OCI-LY3 (cell line): ENCODE measurements around the gene HNRNPLL.

Source experiments
- H2AFZ ChIP-seq: fragments of 200-600, 300-600 bp; shearing (Covaris generic); 2 replicates; pipeline ENCODE4 v1.6.0; 2014; ENCODE audit warnings: antibody characterized with exemption, low read depth, low read length
- H3K27ac ChIP-seq: fragments of 200-600, 300-600 bp; sonication (generic); 2 replicates; pipeline ENCODE4 v1.5.1; 2014; ENCODE audit warnings: mild to moderate bottlenecking, low read length, moderate library complexity, mixed read lengths
- H3K27me3 ChIP-seq: fragments of 200-600, 300-600 bp; sonication (generic); 2 replicates; pipeline ENCODE4 v1.6.1; 2014; ENCODE audit warnings: low read depth, low read length, mixed read lengths
- H3K36me3 ChIP-seq: fragments of 200-600, 300-600 bp; sonication (generic); replicated peaks from 2 replicates; pipeline ENCODE3; 2014; ENCODE audit warnings: low read depth, low read length, mixed read lengths
- H3K4me1 ChIP-seq: fragments of 300-600, 200-600 bp; sonication (generic); 2 replicates; pipeline ENCODE4 v1.6.1; 2014; ENCODE audit warnings: low read length, mixed read lengths
- H3K4me2 ChIP-seq: fragments of 200-600, 300-600 bp; sonication (generic); 2 replicates; pipeline ENCODE4 v1.6.1; 2014; ENCODE audit warnings: low read length, mixed read lengths
- H3K4me3 ChIP-seq: fragments of 300-600, 200-600 bp; sonication (generic); 2 replicates; pipeline ENCODE4 v1.5.1; 2014; ENCODE audit warnings: antibody characterized with exemption, mild to moderate bottlenecking, low read length, moderate library complexity
- H3K79me2 ChIP-seq: fragments of 300-600, 200-600 bp; shearing (Covaris generic); 2 replicates; pipeline ENCODE4 v1.6.1; 2014; ENCODE audit warnings: mild to moderate bottlenecking, low read length, mixed read lengths
- H3K9ac ChIP-seq: fragments of 300-600, 200-600 bp; shearing (Covaris generic); 2 replicates; pipeline ENCODE4 v1.6.0; 2014; ENCODE audit warnings: mild to moderate bottlenecking, low read length, moderate library complexity
- H3K9me3 ChIP-seq: fragments of 200-600, 300-600 bp; shearing (Covaris generic); 2 replicates; pipeline ENCODE4 v1.6.1; 2014; ENCODE audit warnings: low read length, mixed read lengths; ENCODE audit not compliant: insufficient read depth
- H4K20me1 ChIP-seq: fragments of 200-600, 300-600 bp; sonication (generic); 2 replicates; pipeline ENCODE4 v1.6.1; 2016; ENCODE audit warnings: low read length, mixed read lengths; ENCODE audit not compliant: insufficient read depth
- CTCF ChIP-seq: fragments of 200-600, 300-600 bp; sonication (generic); IDR thresholded peaks from 2 replicates; pipeline ENCODE4 v1.5.1; 2014; ENCODE audit warnings: antibody characterized with exemption, low read length, low read depth
- EZH2phosphoT487 ChIP-seq: fragments of 200-600 bp; shearing (Covaris generic); IDR thresholded peaks from 2 replicates; pipeline ENCODE4 v1.6.1; 2018; ENCODE audit warnings: antibody characterized with exemption, mixed run types, low read depth

Gene HNRNPLL

DNA sequence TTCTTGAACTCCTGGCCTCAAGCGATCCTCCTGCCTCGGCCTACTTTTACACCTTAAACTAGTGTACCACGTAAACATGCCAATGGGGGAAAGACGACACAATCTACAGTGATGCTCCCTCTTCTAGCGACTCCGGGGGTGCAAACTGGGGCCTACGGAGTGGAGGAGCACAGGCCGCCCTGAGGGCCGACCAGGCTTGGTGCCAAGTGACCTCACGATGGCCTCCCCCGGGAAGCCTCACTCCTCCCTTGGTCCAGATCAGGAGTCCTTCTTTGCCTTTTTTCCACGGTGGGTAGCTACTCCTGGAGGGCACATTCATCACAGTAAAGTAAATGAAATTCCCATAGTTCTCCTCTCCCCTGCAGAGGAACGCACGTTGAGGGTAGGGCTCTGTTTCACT is 73.5 kb downstream of the HNRNPLL start:
- Histone ChIP-seq H3K27ac (no peak overlapping the region), H3K4me1 (peaks cover 45% of the 10 kb centered on the region), H3K9me3 (no peaks in the 10 kb centered on the region), H4K20me1 (no peaks in the 10 kb centered on the region), H3K79me2 (no peaks in the 10 kb centered on the region), H3K9ac (no peak overlapping the region), H3K4me3 (no peak overlapping the region), H3K4me2 (no peak overlapping the region), H3K36me3 (no peaks in the 10 kb centered on the region), H2AFZ (no peak overlapping the region), H3K27me3 (no peaks in the 10 kb centered on the region)
- TF ChIP-seq CTCF, result no peak
- no peak for TF ChIP-seq EZH2phosphoT487

DNA sequence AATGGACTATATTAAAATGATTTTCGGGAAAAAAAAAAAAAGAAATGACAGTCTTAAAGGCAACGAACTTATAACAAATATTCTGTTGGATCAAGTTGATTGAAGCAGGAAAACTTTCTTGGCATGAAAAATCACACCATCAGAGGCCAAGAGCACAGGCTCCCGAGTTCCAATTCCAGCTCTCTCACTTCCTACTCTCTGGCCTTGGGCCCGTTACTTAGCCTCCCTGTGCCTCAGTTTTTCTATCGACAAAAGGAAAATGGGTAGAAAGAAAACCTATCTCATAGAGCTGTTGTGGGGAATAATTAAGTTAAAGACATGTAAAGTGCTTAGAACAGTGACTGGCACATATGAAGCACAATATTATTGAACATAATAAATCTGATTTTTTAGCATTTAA is 74.2 kb downstream of the HNRNPLL start:
- TF ChIP-seq CTCF (no peak), EZH2phosphoT487 (no peak)
- Histone ChIP-seq H3K27me3 (no peaks in the 10 kb centered on the region), H3K27ac (no peak overlapping the region), H2AFZ (peak overlapping the region; percentile 37), H4K20me1 (no peaks in the 10 kb centered on the region), H3K9me3 (no peaks in the 10 kb centered on the region), H3K79me2 (no peaks in the 10 kb centered on the region), H3K4me3 (peak overlapping the region; percentile 77), H3K4me1 (peaks cover 38% of the 10 kb centered on the region), H3K9ac (peak overlapping the region; percentile 40), H3K4me2 (peak overlapping the region; percentile 81), H3K36me3 (no peaks in the 10 kb centered on the region)

- Histone ChIP-seq H3K27me3 (no peaks in the 10 kb centered on the region), H3K4me3 (peak overlapping the region; percentile 77), H3K4me2 (peak overlapping the region; percentile 81), H3K4me1 (peaks cover 34% of the 10 kb centered on the region), H3K27ac (no peak overlapping the region), H3K36me3 (no peaks in the 10 kb centered on the region), H3K9ac (peak overlapping the region; percentile 52), H2AFZ (peak overlapping the region; percentile 37), H3K79me2 (no peaks in the 10 kb centered on the region), H4K20me1 (no peaks in the 10 kb centered on the region), H3K9me3 (no peaks in the 10 kb centered on the region)
- TF ChIP-seq CTCF (peak; percentile 48), EZH2phosphoT487 (no peak)
These were observed 74.7 kb downstream of the HNRNPLL start for GRCh38 chr2:38528008-38528442.

DNA sequence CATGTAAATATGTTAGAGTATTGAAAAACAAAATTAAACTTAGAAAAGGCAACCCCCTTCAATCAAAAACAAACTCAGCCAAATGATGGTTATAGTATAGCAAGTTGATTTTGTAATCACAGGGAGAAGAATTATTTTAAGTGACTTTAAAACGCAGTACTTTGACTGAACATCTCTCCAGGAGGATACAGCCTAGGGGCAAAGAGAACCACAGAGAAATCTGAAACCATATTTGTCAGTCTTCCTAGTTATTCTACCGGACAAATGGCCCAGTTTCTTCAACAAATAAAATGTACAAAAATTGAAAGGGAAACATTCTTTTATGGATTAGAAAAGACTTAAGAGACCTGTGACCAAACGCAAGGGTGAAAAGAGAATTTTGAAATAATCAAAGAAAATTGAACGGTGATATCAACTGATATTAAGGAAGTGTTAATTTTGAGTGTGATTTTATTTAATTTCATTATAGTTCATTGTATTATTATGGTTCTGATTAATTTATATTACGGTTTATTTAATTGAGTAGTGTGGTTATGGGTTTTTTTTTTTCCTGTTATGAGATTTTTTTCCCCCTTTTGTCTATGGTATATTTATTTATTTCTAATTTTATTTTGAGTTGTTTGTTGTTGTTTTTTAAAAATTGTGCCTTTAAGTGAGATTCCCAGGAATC is 75.3 kb downstream of the HNRNPLL start:
- H3K79me2 ChIP-seq, result no peaks in the 10 kb centered on the region
- no peak for TF ChIP-seq EZH2phosphoT487
- TF ChIP-seq CTCF, result no peak
- no peaks in the 10 kb centered on the region for H3K36me3 ChIP-seq
- H3K4me1 ChIP-seq, result peaks cover 28% of the 10 kb centered on the region
- peak overlapping the region; percentile 37 for H2AFZ ChIP-seq
- no peaks in the 10 kb centered on the region for H4K20me1 ChIP-seq
- peak overlapping the region; percentile 81 for H3K4me2 ChIP-seq
- H3K9me3 ChIP-seq, result no peaks in the 10 kb centered on the region
- H3K4me3 ChIP-seq, result peak overlapping the region; percentile 77
- H3K27ac ChIP-seq, result no peak overlapping the region
- peak overlapping the region; percentile 52 for H3K9ac ChIP-seq
- no peaks in the 10 kb centered on the region for H3K27me3 ChIP-seq
